ENCODE data around the gene UBXN6. TPM values are rescaled to one million over a fixed set of nuclear protein-coding genes. Genes with fewer than 3 reads are reported as not detected.

UBXN6 gene
- total RNA-seq, 1 donor from 2014 or later: 560 TPM

DNA sequence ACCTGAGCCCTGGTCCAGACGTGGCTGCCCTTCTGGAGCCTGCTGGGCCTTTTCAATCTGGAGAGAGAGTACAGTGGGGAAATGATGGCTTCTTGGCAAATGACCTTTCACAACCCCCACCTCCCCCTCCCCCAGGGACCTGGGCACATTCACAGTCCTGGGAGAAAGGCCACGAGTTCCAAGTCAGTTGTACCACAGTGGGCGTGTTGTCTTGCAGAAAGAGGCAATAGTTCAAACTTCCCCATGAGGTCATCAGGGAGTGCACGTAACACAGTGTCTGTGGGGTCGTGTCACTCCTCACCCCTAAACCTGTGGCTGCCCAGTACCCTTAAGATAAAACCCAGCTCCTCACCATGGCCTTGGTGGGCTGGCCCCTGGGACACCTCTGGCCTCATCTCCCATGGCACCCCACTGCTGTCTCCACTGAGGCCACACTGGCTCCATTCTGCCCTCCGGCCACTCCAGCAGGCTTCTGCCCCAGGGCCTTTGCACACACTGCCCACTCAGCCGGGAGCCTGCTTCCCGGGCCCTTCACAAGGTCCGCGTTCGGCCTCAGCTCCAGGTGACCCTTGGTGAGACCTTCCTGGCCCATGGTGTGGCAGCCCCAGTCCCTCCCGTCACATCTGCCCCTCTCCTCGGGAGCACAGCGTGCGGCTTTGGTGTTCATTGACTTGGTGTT is 47.4 kb upstream of the UBXN6 start:
- Histone ChIP-seq H3K4me3 (no peak overlapping the region), H3K36me3 (peaks cover 27 to 50% of the 10 kb centered on the region in 2 donors), H3K4me1 (no peaks in the 10 kb centered on the region), H3K27ac (no peak overlapping the region), H3K9me3 (no peaks in the 10 kb centered on the region), H3K27me3 (no peaks in the 10 kb centered on the region)
- no peak for DNase-seq (ENCODE audit: low spot score in 2 of 2)
- intact Hi-C loops (cut with DNase I): no loop called here
- TF ChIP-seq, protein P1, sequence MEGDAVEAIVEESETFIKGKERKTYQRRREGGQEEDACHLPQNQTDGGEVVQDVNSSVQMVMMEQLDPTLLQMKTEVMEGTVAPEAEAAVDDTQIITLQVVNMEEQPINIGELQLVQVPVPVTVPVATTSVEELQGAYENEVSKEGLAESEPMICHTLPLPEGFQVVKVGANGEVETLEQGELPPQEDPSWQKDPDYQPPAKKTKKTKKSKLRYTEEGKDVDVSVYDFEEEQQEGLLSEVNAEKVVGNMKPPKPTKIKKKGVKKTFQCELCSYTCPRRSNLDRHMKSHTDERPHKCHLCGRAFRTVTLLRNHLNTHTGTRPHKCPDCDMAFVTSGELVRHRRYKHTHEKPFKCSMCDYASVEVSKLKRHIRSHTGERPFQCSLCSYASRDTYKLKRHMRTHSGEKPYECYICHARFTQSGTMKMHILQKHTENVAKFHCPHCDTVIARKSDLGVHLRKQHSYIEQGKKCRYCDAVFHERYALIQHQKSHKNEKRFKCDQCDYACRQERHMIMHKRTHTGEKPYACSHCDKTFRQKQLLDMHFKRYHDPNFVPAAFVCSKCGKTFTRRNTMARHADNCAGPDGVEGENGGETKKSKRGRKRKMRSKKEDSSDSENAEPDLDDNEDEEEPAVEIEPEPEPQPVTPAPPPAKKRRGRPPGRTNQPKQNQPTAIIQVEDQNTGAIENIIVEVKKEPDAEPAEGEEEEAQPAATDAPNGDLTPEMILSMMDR (IDR thresholded peaks at IDR 0.05): no peak

DNA sequence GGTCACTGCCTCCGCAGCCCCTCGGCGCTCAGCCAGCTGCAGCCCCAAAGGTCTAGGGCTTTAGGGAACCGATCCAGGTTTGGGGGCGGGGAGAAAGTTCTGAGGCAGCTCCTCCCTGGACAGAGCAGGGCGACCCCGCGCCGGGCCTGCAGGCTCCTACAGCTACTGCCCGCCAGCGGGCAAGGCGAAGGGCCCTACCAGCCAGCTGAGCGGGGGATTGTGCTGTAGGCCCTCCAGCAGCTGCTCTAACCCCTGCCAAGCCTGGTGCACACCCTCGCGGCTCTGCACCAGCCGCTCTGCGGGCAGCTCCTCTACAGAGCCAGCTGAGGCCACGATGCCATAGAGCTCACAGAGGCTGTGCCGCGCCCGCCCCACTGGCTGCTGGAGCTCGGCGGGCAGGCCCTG is 46.7 kb upstream of the UBXN6 start:
- no peak for DNase-seq (ENCODE audit: low spot score in 2 of 2)
- intact Hi-C loops (cut with DNase I): no loop called here
- Histone ChIP-seq H3K4me1 (no peaks in the 10 kb centered on the region), H3K27me3 (no peaks in the 10 kb centered on the region), H3K4me3 (no peak overlapping the region), H3K9me3 (no peaks in the 10 kb centered on the region), H3K36me3 (peaks cover 34 to 58% of the 10 kb centered on the region in 2 donors), H3K27ac (no peak overlapping the region)
- TF ChIP-seq, protein P1 (IDR thresholded peaks at IDR 0.05): no peak

DNA sequence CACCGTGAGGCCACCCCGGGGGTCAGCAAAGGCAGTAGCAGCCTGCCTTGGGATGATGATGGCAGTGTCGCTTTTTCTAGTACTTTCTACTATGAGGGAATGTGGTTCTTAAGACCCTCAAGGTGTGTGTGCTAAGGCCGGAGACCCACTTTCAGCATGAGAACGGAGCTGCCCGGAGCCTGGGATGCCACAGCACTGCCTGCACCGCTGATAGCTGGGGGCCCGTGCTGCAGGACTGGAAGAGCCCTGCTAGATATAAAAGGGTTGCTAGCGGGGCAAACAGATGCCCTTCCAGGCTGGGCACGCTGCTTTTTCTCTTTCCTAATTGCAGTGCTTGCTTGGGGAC is 46.2 kb upstream of the UBXN6 start:
- peaks cover 39 to 61% of the 10 kb centered on the region in 2 donors for H3K36me3 ChIP-seq

DNA sequence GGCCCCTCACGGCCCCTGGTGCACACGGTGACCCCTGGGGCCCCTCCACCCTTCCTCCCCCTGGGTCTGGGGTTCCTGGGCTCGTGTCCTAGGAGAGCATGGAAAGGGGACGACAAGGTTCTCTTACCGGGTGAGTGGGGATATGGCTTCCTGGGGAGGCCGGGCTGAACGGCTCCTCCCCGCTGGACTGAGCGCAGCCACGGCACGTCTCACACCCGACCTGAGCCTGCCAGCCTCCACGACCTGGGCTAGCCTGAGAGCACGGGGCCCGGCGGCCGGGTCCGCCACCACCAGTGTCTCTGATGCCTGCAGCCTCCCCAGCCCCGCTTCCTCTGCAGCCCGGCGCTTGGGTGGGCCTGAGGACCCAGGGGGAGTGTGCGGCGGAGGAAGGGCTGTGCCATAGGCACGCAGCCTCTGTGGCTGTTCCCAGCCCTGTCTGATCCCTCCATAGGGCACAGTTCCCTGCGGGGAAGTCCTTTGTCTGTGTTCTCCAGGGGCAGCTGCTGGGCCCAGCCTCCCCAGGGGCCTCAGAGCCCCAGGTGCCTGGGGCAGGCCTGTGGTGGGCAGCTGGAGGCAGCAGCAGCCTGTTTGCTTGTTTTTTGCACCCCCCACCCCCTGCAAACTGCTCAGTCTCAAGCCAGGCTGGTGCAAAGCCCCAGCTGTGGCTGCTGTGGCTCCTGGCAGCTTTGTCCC is 45.7 kb upstream of the UBXN6 start:
- intact Hi-C loops (cut with DNase I): no loop called here
- H3K4me1 ChIP-seq: no peaks in the 10 kb centered on the region

More for the DNA sequence above, 46.2 kb upstream of the UBXN6 start:
- TF ChIP-seq, protein P1 (IDR thresholded peaks at IDR 0.05): no peak
- no peaks in the 10 kb centered on the region for H3K9me3 ChIP-seq
- H3K27me3 ChIP-seq: no peaks in the 10 kb centered on the region
- no peak overlapping the region for H3K27ac ChIP-seq
- H3K4me1 ChIP-seq: no peaks in the 10 kb centered on the region
- DNase-seq (ENCODE audit: low spot score in 2 of 2): no peak
- intact Hi-C loops (cut with DNase I): no loop called here
- H3K4me3 ChIP-seq: no peak overlapping the region

DNA sequence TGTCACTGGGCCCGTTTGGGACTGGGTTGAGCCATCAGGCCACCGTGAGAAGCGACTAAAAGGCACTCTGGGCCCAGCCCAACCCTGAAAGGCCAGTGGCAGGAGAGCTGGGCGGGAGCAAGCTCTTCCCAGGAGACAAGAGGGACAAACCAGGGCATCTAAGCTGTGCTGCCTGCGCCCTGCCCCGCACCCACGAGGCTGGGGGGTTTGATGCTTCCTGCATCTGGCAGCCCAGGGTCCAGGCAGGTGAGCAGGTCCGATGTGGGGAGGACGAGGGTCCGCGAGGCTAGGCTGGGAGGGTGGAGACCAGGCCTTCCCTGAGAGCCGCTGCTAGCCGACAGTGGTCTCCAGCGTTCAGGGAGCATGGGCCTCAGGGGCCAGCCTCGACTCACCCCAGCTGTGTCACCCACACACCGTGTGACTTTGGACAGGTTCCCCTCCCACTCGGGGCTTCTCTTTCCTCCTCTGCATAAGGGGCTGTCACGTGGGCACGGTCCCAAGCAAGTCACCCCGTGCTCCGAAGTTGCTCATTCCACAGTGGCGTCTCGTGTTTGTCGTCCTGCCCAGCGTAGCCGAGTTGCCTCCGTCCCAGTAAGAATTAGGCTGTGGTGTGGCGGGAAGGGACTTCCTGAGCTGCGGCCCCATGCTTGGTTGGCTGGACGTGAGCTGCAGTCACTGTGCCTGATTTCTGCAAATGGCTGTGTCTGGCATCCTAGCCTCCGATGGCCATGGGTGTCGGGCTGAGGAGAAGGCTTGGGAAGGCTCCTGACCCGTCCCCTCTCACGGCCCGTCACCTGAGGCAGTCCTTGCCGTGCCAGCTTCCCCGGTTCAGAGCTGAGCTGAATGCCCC is 44.9 kb upstream of the UBXN6 start:
- peaks cover 51 to 73% of the 10 kb centered on the region in 2 donors for H3K36me3 ChIP-seq
- H3K9me3 ChIP-seq: no peaks in the 10 kb centered on the region
- no peaks in the 10 kb centered on the region for H3K4me1 ChIP-seq
- no peaks in the 10 kb centered on the region for H3K27me3 ChIP-seq
- TF ChIP-seq, protein P1 (IDR thresholded peaks at IDR 0.05): no peak
- intact Hi-C loops (cut with DNase I): no loop called here
- H3K4me3 ChIP-seq: no peak overlapping the region
- no peak for DNase-seq (ENCODE audit: low spot score in 2 of 2)
- H3K27ac ChIP-seq: no peak overlapping the region

More for the DNA sequence above, 45.7 kb upstream of the UBXN6 start:
- no peak for DNase-seq (ENCODE audit: low spot score in 2 of 2)
- Histone ChIP-seq H3K9me3 (no peaks in the 10 kb centered on the region), H3K27me3 (no peaks in the 10 kb centered on the region), H3K4me3 (no peak overlapping the region), H3K27ac (no peak overlapping the region), H3K36me3 (peaks cover 43 to 66% of the 10 kb centered on the region in 2 donors)
- TF ChIP-seq, protein P1 (IDR thresholded peaks at IDR 0.05): no peak

Measured in ascending aorta (tissue), 2 donors.